AG09319 (cell line): Measurements from ENCODE around the gene RASA1.

Experiments
- DNase-seq: peaks from one replicate; pipeline ENCODE4 v3.0.0-alpha.2; 2010; ENCODE audit warnings: low read depth; ENCODE audit errors: extremely low read depth
- CTCF ChIP-seq: IDR thresholded peaks from 2 replicates; pipeline ENCODE4 v1.5.1; 2011; ENCODE audit warnings: low read depth, mild to moderate bottlenecking, inconsistent platforms, low read length, moderate library complexity

Gene RASA1

GRCh38 chr5:87329114-87329513, 61.4 kb downstream of the RASA1 start:
- TF ChIP-seq CTCF, result no peak
- DNase-seq, result no peak

DNA sequence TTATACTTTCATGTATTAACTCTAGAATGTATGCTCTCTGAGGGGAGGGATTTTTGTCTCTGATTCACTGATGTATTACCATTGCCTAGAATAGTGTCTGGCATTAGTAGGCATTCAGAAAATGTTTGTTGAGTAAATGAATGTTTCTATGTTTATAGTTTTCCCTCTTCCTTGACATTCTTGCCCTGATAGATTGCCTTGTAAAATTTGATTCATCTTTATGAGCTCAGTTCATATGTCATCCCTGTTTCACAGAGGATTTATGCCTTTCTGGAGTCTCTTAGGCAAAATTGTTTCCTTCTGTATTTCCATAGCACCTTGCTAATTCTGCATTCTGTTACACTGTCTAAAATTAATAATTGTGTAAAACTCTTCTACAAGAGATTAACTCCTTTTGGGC, 72.3 kb downstream of the RASA1 start:
- no peak for TF ChIP-seq CTCF
- no peak for DNase-seq

GRCh38 chr5:87340716-87341115, 73.0 kb downstream of the RASA1 start:
- DNase-seq, result no peak

DNA sequence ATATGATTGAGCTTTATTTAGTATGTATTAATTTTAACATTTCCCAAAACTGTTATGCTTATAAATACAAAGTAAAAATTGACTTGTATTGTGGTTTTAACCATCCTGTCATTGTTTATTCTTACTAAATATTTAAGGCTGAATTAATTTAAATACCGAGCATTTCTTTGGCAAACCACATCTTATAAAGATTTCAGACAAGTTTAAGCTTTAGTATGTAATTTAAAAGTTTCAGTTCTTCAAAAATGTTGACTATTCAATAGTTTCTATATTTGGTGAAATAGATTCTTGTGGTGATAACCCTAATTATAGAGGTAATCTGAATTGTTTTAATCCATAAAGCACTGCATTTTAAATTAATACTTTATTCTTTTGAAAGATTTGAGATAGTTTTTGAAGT, 79.6 kb downstream of the RASA1 start:
- DNase-seq, result no peak
- no peak for TF ChIP-seq CTCF

More at GRCh38 chr5:87340716-87341115, 73.0 kb downstream of the RASA1 start:
- TF ChIP-seq CTCF, result no peak

DNA sequence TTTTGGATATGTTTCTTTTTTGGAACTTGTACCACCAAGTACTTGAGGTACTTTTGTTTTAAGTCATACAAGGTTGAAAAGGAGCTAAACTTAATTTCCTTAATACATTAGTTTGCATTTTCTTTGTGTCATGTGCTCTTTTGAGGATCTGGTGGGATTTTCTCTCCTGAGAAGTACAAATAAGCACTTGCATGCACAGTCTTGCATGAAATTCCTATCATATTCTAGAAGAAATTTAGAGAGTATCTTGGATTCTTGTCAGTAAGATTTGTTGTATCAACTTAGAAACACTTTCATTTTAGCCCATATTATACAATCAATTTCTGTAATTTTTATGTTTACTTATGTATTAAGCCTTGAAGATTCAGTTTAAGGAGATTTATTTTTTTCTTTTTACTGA, 80.2 kb downstream of the RASA1 start:
- no peak for TF ChIP-seq CTCF
- DNase-seq, result no peak

- no peak for TF ChIP-seq CTCF
Observed at GRCh38 chr5:87354496-87354895, 86.8 kb downstream of the RASA1 start.

GRCh38 chr5:87359106-87359505, 91.4 kb downstream of the RASA1 start:
- no peak for DNase-seq
- no peak for TF ChIP-seq CTCF

More at GRCh38 chr5:87354496-87354895, 86.8 kb downstream of the RASA1 start:
- DNase-seq, result no peak
